GF-D8 (cell line): ENCODE results near the gene ELMOD3.
"Not testable (repeated sequence)": the region's sequence is repeated elsewhere in the genome, so short reads cannot be mapped to it uniquely, and the experiment has no call there.

ENCODE experiments used
- DNase-seq: peaks from one replicate; lab custom pipeline; 2025; lab: John Stamatoyannopoulos, UW

ELMOD3 gene

DNA sequence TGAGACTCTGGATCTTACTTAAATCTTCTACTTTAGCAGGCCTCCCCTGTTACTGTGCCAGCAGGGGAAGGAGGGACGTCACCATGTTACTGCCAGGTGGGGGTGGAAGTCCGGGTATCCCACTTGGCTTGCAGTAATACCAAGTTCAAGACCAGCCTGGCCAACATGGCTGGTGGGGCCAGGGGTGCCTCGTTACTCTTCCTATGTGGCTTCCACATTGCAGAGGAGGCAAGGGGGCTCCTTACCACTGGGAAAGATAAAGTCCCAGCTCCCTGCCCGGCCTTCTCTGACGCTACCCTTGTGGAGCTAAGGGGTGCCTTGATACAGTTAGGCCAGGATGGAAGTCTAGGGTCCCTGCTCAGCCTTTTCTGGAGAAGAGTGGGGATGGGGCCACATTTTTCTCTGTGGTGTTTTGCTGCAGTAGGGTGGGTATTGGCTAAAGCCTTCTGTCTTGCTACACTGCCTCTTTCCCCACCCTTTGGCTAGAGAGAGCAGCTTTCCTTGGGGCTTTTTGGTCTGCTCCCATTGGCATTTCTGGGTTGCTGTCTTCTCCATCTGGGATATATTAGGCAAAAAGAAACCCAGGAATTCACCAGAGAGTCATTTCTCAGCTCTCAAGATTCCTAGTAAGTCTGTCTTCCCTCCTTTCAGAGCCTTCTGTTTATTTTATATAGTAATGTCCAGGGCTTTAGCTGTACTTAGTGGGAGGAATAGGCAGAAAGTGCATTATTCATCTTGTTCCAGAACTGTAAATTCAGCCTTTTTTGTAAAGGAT, 21.9 kb downstream of the ELMOD3 start:
- no peak for DNase-seq

- no peak for DNase-seq
These were observed 22.5 kb downstream of the ELMOD3 start for GRCh38 chr2:85377083-85377482.

GRCh38 chr2:85378257-85378656, 23.7 kb downstream of the ELMOD3 start:
- no peak for DNase-seq

DNA sequence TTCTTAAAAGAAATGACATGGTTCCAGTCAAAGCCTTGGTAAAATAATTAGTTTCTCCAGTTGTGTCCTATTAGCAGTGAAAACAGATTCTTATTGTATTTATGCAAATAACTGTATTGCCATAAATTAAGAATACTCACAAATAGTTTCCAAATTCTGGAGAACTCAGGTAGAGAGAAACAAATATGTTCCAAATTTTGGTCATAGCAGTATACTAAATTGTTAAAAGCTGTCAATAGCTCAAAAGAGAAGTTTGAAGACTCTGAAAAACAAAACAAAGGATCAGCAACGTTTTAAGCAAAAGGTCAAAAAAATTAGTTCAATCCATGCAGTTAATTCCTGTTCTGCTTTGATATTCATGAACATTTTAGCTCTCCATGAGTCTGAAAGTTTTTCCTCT, 25.5 kb downstream of the ELMOD3 start:
- DNase-seq, result no peak

DNA sequence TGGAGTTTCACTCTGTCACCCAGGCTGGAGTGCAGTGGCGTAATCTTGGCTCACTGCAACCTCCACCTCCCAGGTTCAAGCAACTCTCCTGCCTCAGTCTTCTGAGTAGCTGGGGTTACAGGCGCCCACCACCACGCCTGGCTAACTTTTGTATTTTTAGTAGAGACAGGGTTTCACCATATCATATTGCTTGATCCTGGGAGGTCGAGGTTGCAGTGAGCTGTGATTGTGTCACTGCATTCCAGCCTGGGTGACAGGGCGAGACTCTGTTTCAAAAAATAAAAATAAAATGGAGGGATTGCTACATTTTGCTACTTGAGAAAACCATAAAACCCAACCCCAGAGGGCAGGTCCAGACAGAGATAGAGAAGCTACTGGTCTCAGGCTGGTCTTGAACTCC, 28.6 kb downstream of the ELMOD3 start:
- not testable (repeated sequence) for DNase-seq

GRCh38 chr2:85383850-85384249, 29.3 kb downstream of the ELMOD3 start:
- no peak for DNase-seq

GRCh38 chr2:85385746-85386145, 31.2 kb downstream of the ELMOD3 start:
- DNase-seq, result no peak

- DNase-seq, result no peak
These were observed 33.2 kb downstream of the ELMOD3 start for GRCh38 chr2:85387754-85388153.

DNA sequence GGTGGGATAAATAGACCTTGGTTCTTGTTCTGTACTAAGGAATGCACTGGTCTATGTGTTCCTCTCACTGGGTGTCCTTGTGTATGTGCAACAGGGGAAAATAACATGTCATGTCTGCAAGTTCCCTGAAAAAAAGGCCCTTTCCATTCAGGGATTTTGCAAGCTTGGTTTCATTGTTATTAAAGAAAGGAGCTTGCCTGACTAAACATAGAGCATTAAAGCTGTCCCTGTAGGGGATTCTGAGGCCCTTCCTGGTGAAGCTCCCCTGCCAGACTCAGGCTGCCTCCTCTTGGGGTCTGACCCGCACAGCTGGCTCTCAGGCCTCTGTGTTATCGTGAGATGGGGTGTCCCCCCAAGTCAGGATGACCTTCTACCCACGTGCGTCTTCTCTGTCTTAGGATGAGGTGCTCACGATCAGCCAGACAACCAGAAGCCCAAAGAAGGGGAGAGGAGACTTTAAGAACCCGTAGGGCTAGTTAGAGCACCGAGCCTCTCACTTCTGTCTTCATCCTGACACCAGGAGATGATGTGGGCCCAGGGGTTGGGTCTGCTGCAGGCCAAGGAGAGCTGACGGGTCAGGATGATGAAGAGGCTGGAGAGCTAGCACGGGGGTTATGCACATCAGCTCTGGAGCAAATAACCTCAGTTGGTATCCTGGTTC, 34.4 kb downstream of the ELMOD3 start:
- no peak for DNase-seq

GRCh38 chr2:85390941-85391669, 36.5 kb downstream of the ELMOD3 start:
- peak; percentile 10 for DNase-seq

- DNase-seq, result no peak
These were observed 39.3 kb downstream of the ELMOD3 start for GRCh38 chr2:85393836-85394235.

DNA sequence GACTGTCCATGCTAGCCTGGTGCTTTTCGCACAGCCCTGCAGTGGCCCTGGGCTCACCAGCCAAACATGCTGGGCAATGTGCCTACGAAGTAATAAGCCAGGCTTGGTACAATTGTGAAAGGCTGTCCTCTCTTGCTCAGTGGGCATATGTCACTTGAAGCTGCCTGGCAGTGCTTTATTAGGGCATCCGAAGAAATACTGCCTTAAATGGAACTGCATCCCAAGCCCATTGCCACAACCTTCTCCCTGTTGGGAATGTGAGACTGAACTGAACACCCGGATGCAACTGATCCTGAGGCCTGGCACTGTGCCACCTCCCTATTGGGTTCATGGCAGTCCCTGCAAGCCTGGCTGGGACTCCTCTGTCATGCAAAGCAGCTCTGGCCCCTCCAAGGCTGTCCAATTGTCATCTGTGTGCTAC, 39.7 kb downstream of the ELMOD3 start:
- no peak for DNase-seq

- no peak for DNase-seq
These were observed 40.4 kb downstream of the ELMOD3 start for GRCh38 chr2:85394976-85395375.

- no peak for DNase-seq
These were observed 41.4 kb downstream of the ELMOD3 start for GRCh38 chr2:85395912-85396475.

GRCh38 chr2:85396531-85397470, 42.2 kb downstream of the ELMOD3 start:
- no peak for DNase-seq

DNA sequence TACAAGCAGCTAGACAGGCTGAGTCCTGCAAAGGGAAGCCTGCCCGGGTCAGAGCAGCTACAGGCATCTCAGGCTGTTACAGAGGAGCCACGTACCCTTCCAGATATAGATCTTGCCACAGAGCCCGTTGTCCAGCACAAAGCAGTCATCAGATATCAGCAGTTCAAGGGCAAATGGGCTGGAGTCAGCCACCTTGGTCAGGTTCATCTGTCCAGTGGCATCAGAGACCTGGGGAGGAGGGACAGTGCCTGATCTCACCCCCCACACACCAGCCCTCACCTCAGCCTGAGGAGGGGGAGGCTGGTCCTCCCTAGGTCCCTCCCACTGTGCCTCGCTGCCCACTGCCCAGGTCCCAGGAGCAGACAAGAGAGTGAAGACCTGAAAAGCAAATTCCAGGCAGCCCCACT, 43.4 kb downstream of the ELMOD3 start:
- no peak for DNase-seq

DNA sequence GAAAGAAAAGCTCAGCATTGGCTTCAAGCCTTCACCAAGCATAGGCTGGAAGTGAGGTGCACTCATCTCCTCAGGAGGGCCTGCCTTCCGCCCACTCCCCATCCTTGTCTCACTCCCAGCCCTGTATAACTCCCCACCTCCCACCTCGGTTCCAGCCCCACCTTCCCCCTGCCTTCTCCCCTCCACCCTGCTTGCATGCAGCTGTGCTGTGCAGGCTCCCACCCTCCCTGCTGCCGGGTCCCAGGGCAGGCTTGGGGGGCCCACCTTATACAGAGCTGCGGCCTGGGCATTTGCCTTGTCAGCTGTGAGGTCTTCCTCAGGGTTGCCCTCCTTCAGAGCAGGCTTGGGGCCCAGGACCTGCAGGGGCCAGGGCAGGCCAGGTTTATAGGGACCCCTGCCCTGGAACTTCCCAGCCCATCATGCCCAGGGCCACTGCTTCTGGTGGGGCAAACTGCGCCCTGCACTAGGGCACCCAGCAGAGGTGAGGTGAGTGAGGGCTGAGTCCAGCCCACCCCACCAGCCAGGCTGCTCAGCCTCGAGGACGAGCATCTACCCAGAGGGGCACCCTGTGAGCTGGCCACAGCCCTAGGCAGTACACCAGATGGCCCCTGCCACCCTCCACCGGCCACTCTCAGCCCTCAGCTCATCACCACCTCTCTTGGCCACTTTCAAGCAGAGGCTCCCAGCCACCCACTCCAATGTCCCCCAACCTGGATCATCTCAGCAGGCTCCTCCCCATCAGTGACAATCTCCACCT, 44.0 kb downstream of the ELMOD3 start:
- no peak for DNase-seq

- no peak for DNase-seq
These were observed 44.5 kb downstream of the ELMOD3 start for GRCh38 chr2:85399183-85399455.

GRCh38 chr2:85400023-85400422, 45.5 kb downstream of the ELMOD3 start:
- no peak for DNase-seq

DNA sequence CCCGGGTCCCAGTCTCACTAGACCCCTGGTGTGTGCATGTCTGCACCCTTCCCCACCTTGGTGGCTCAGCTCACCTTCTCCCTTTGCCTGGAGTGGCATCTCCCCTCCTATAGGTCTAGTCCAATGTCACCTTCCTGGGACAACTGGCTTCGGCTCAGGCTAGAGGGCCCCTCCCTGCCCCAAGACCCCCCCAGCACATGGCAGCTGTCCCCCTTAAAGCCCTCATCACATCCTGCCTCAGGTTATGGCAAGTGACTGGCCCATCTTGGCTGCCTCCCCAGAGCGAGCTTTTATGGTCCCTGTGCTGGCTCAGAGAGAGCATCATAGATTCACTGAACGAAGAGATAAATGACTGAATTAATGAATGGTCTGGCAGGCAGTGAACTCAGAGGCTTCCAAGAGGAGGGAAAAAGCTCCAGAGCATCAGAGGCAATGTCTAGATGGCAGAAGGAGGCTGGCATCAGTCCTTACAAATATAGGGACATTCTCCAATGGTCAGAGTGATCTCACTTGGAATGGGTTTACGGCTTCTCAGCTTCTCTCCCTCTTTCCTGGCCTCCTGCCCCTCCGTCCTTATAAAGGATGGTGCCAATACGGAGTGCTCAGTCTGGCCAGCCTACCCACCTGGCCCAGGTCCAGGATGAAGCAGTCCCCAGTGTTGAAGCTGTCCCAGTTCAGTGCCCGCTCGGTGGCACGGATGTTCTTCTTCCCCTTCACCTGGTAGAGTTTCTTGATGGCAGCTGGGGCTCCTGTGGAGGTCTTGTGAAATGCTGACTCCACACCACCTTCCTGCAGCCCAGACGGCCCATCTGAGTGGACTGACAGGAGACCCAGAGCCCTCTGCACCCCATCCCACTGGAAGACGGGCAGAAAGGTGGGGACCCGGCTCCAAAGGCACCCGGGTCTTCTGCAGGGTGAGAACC, 46.2 kb downstream of the ELMOD3 start:
- no peak for DNase-seq
